IMR-90 (cell line): ENCODE measurements around the gene USP54. TPM values are rescaled to one million over a fixed set of nuclear protein-coding genes. Genes with fewer than 3 reads are reported as not detected.

Experiments
- ATAC-seq: fragments of 200-7000 bp; cut with Tn5 transposase; 2 replicates; pipeline ENCODE4 v1.9.1; 2020; ENCODE audit warnings: low read depth, mild to moderate bottlenecking, moderate library complexity
- BruUV-seq: library from RNA; stranded (reverse); fragments of 400-500 nt; replicated peaks from 2 replicates; lab custom pipeline; 2021; lab: Mats Ljungman, UMichigan
- CTCF ChIA-PET: fragments of 300-600 bp; formaldehyde crosslinking; extraction: SDS; loops from one replicate; lab custom pipeline; 2021; ENCODE audit warnings: antibody characterized with exemption; lab: Yijun Ruan, JAX
- POLR2A ChIA-PET: fragments of 300-600 bp; sonication (Branson Sonifier 250); formaldehyde crosslinking; loops from one replicate; lab custom pipeline; 2022; ENCODE audit warnings: antibody characterized with exemption; ENCODE audit not compliant: unreplicated experiment; lab: Charles Lee
- DNase-seq: peaks from one replicate; pipeline ENCODE4 v3.0.0; 2013
- H2AFZ ChIP-seq: replicated peaks from 2 replicates; pipeline ENCODE3; 2013; ENCODE audit warnings: low read length, mild to moderate bottlenecking; ENCODE audit not compliant: poor library complexity
- H2AK5ac ChIP-seq: 2 replicates; pipeline ENCODE4 v1.6.1; 2013; ENCODE audit warnings: low read depth, low read length, inconsistent platforms
- H2AK9ac ChIP-seq: replicated peaks from 2 replicates; pipeline ENCODE3; 2013; ENCODE audit warnings: mild to moderate bottlenecking, low read depth, low read length, moderate library complexity; ENCODE audit not compliant: poor library complexity
- H2BK120ac ChIP-seq: 2 replicates; pipeline ENCODE4 v1.6.1; 2013; ENCODE audit warnings: low read depth, low read length, inconsistent platforms
- H2BK15ac ChIP-seq: 3 replicates; pipeline ENCODE4 v1.6.1; 2013; ENCODE audit warnings: low read depth, low read length, inconsistent platforms
- H2BK20ac ChIP-seq: 2 replicates; pipeline ENCODE4 v1.6.1; 2013; ENCODE audit warnings: low read depth, mild to moderate bottlenecking, inconsistent platforms, low read length, moderate library complexity
- H2BK5ac ChIP-seq: 2 replicates; pipeline ENCODE4 v1.6.1; 2013; ENCODE audit warnings: mild to moderate bottlenecking, low read depth, low read length, inconsistent platforms; ENCODE audit not compliant: poor library complexity, severe bottlenecking
- H3K14ac ChIP-seq: replicated peaks from 2 replicates; pipeline ENCODE4 v1.6.1; 2013; ENCODE audit warnings: low read depth, low read length, inconsistent platforms
- H3K18ac ChIP-seq: 2 replicates; pipeline ENCODE4 v1.6.1; 2013; ENCODE audit warnings: low read depth, low read length, control low read depth
- H3K23ac ChIP-seq: 2 replicates; pipeline ENCODE4 v1.6.1; 2013; ENCODE audit warnings: low read depth, low read length, inconsistent platforms
- H3K27ac ChIP-seq: 2 replicates; pipeline ENCODE4 v1.5.1; 2013; ENCODE audit warnings: mild to moderate bottlenecking, control low read depth, low read length; ENCODE audit not compliant: insufficient read depth
- H3K27me3 ChIP-seq: 2 replicates; pipeline ENCODE4 v1.6.1; 2013; ENCODE audit warnings: low read length; ENCODE audit not compliant: control insufficient read depth, insufficient read depth
- H3K36me3 ChIP-seq: 2 replicates; pipeline ENCODE4 v1.6.1; 2013; ENCODE audit warnings: low read length, mixed read lengths; ENCODE audit not compliant: control insufficient read depth, insufficient read depth
- H3K4ac ChIP-seq: 2 replicates; pipeline ENCODE4 v1.6.1; 2013; ENCODE audit warnings: low read depth, low read length, inconsistent platforms
- H3K4me1 ChIP-seq: 2 replicates; pipeline ENCODE4 v1.6.1; 2013; ENCODE audit warnings: low read length, mixed read lengths; ENCODE audit not compliant: control insufficient read depth, insufficient read depth
- H3K4me2 ChIP-seq: 2 replicates; pipeline ENCODE4 v1.6.1; 2013; ENCODE audit warnings: low read depth, mild to moderate bottlenecking, control low read depth, low read length, moderate library complexity
- H3K4me3 ChIP-seq: 2 replicates; pipeline ENCODE4 v1.5.1; 2013; ENCODE audit warnings: low read depth, mild to moderate bottlenecking, control low read depth, low read length, moderate library complexity; ENCODE audit not compliant: insufficient read depth
- H3K56ac ChIP-seq: 2 replicates; pipeline ENCODE4 v1.6.1; 2013; ENCODE audit warnings: low read length, inconsistent platforms; ENCODE audit not compliant: insufficient read depth; ENCODE audit errors: extremely low read depth
- H3K79me1 ChIP-seq, 2 experiments: 2 replicates each; pipeline ENCODE4 v1.6.1; 2013; ENCODE audit warnings: low read length in 2 of 2, inconsistent platforms in 1 of 2, low read depth in 1 of 2
- H3K9ac ChIP-seq: 2 replicates; pipeline ENCODE4 v1.6.1; 2013; ENCODE audit warnings: low read depth, low read length, control low read depth
- H3K9me1 ChIP-seq: 2 replicates; pipeline ENCODE4 v1.6.1; 2013; ENCODE audit warnings: low read length, inconsistent platforms; ENCODE audit not compliant: insufficient read depth
- H3K9me3 ChIP-seq: 2 replicates; pipeline ENCODE4 v1.6.1; 2013; ENCODE audit warnings: low read length; ENCODE audit not compliant: control insufficient read depth, insufficient read depth
- H4K20me1 ChIP-seq: 2 replicates; pipeline ENCODE4 v1.6.1; 2013; ENCODE audit warnings: low read length, inconsistent platforms; ENCODE audit not compliant: insufficient read depth
- H4K5ac ChIP-seq: 2 replicates; pipeline ENCODE4 v1.6.1; 2013; ENCODE audit warnings: mild to moderate bottlenecking, low read depth, low read length, control low read depth
- H4K8ac ChIP-seq, 2 experiments: 2 replicates each; pipeline ENCODE4 v1.6.1; 2013; ENCODE audit warnings: low read depth in 2 of 2, low read length in 2 of 2, control low read depth in 1 of 2, inconsistent platforms in 1 of 2
- H4K91ac ChIP-seq: 2 replicates; pipeline ENCODE4 v1.6.1; 2013; ENCODE audit warnings: low read depth, low read length, inconsistent platforms; ENCODE audit not compliant: insufficient read depth
- BHLHE40 ChIP-seq: fragments of 150-350 bp; IDR thresholded peaks from 2 replicates; pipeline ENCODE4 v1.6.1; 2016; ENCODE audit warnings: mild to moderate bottlenecking, low read depth, low read length
- CEBPB ChIP-seq: IDR thresholded peaks from 2 replicates; pipeline ENCODE4 v1.6.1; 2012; ENCODE audit warnings: low read depth, low read length, improper control_type of control experiment
- CHD1 ChIP-seq: IDR thresholded peaks from 2 replicates; pipeline ENCODE4 v1.6.1; 2012; ENCODE audit warnings: low read depth, low read length, improper control_type of control experiment
- CTCF ChIP-seq: conservative IDR thresholded peaks from 2 replicates; pipeline ENCODE4 v1.5.1; 2012; ENCODE audit warnings: mild to moderate bottlenecking, low read depth, low read length, improper control_type of control experiment
- ELK1 ChIP-seq: fragments of 150-350 bp; IDR thresholded peaks from 2 replicates; pipeline ENCODE4 v1.6.1; 2016; ENCODE audit warnings: low read depth, mild to moderate bottlenecking, low read length, moderate library complexity, borderline replicate concordance
- FOS ChIP-seq: fragments of 150-350 bp; IDR thresholded peaks from 2 replicates; pipeline ENCODE4 v1.6.1; 2016; ENCODE audit warnings: low read depth, low read length
- MAFK ChIP-seq: IDR thresholded peaks from 2 replicates; pipeline ENCODE4 v1.6.1; 2012; ENCODE audit warnings: low read depth, low read length, improper control_type of control experiment
- MAZ ChIP-seq: IDR thresholded peaks from 2 replicates; pipeline ENCODE4 v1.6.1; 2012; ENCODE audit warnings: low read depth, mild to moderate bottlenecking, low read length, improper control_type of control experiment, moderate library complexity, borderline replicate concordance
- MXI1 ChIP-seq: IDR thresholded peaks from 2 replicates; pipeline ENCODE4 v1.6.1; 2012; ENCODE audit warnings: low read depth, mild to moderate bottlenecking, low read length, moderate library complexity, borderline replicate concordance
- NFE2L2 ChIP-seq: fragments of 150-350 bp; IDR thresholded peaks from 2 replicates; pipeline ENCODE4 v1.6.1; 2016; ENCODE audit warnings: low read depth, mild to moderate bottlenecking, low read length
- POLR2A ChIP-seq: IDR thresholded peaks from 2 replicates; pipeline ENCODE4 v1.6.1; 2012; ENCODE audit warnings: mild to moderate bottlenecking, low read depth, low read length
- RAD21 ChIP-seq: IDR thresholded peaks from 2 replicates; pipeline ENCODE4 v1.6.1; 2012; ENCODE audit warnings: low read length, improper control_type of control experiment
- RCOR1 ChIP-seq: IDR thresholded peaks from 2 replicates; pipeline ENCODE4 v1.6.1; 2012; ENCODE audit warnings: mild to moderate bottlenecking, low read length, improper control_type of control experiment; ENCODE audit not compliant: insufficient replicate concordance
- RFX5 ChIP-seq: IDR thresholded peaks from 2 replicates; pipeline ENCODE4 v1.8.0; 2012; ENCODE audit warnings: low read depth, mild to moderate bottlenecking, low read length, moderate library complexity
- SMC3 ChIP-seq: fragments of 150-350 bp; IDR thresholded peaks from 2 replicates; pipeline ENCODE4 v1.6.1; 2016; ENCODE audit warnings: low read depth, mild to moderate bottlenecking, antibody characterized with exemption, low read length, moderate library complexity
- USF2 ChIP-seq: fragments of 150-350 bp; IDR thresholded peaks from 2 replicates; pipeline ENCODE4 v1.6.1; 2017; ENCODE audit warnings: mild to moderate bottlenecking, antibody characterized with exemption, low read length, low read depth
- WGBS, 2 experiments: methylation state at CpG; one replicate each; pipeline versions ENCODE4 v1.1.5 to v1.1.7; 2013; ENCODE audit warnings: missing lambda C conversion rate in 2 of 2; ENCODE audit not compliant: insufficient read length in 1 of 2; ENCODE audit errors: extremely low coverage in 2 of 2; 5-methylcytosine and 5-hydroxymethylcytosine counted together
- dilution Hi-C: fragments of 300-500 bp; cut with HindIII; formaldehyde crosslinking; loops from one replicate; pipeline ENCODE4 v1.14.3; 2018; ENCODE audit warnings: low sequenced_read_pairs; ENCODE audit not compliant: unreplicated experiment
- in situ Hi-C: fragments of 300-500 bp; cut with MboI; formaldehyde crosslinking; loops from 3 replicates; pipeline ENCODE4 v1.14.3; 2019; ENCODE audit warnings: low sequenced_read_pairs, inconsistent platforms, mixed read lengths
- intact Hi-C: fragments of 100-400 bp; cut with micrococcal nuclease; formaldehyde crosslinking; loops from 2 replicates; pipeline ENCODE4 v1.10.0; 2022
- polyA plus RNA-seq, 3 experiments: library from polyadenylated mRNA; depleted of rRNA; stranded (reverse); fragments of >200 nt; gene quantifications; 2 replicates each; pipeline ENCODE4 v1.2.3, GENCODE V29; 2012; ENCODE audit warnings: low replicate concordance in 1 of 3
- total RNA-seq: library from RNA; depleted of rRNA; stranded (reverse); fragments of >200 nt; gene quantifications from 2 replicates; pipeline ENCODE4 v1.2.3, GENCODE V29; 2012

The USP54 gene
- total and polyA plus RNA-seq, 2 of the 4 experiments (the other 2 are of a cell fraction), result 4.0 to 7.9 TPM

- Histone ChIP-seq H3K9me3 (no peaks in the 10 kb centered on the region), H3K14ac (no peak overlapping the region), H2BK20ac (no peak overlapping the region), H4K91ac (no peak overlapping the region), H3K36me3 (no peaks in the 10 kb centered on the region), H2BK15ac (no peak overlapping the region), H3K4me3 (no peak overlapping the region), H3K4me2 (no peak overlapping the region), H3K56ac (no peak overlapping the region), H3K9me1 (no peaks in the 10 kb centered on the region), H3K27ac (no peak overlapping the region), H4K5ac (no peak overlapping the region), H2AFZ (no peak overlapping the region), H3K9ac (no peak overlapping the region), H2BK120ac (no peak overlapping the region), H3K23ac (no peak overlapping the region), H2AK5ac (no peak overlapping the region), H3K4ac (no peak overlapping the region), H3K4me1 (0 out of 2 replicates have a peak, but pooled peaks cover 1% of the 10 kb centered on the region), H2AK9ac (no peak overlapping the region), H4K20me1 (no peaks in the 10 kb centered on the region), H2BK5ac (no peak overlapping the region), H4K8ac (no peak overlapping the region), H3K27me3 (no peaks in the 10 kb centered on the region), H3K79me1 (peaks cover 14 to 27% of the 10 kb centered on the region in 2 experiments), H3K18ac (no peak overlapping the region)
- DNase-seq (no peak), ATAC-seq (no peak)
- POLR2A ChIA-PET, result no interaction called here
- intact Hi-C loops, result no loop called here
- BruUV-seq, result no TSS peak
- dilution Hi-C loops, result no loop called here
- CTCF ChIA-PET, result no interaction called here
- TF ChIP-seq RAD21 (no peak), CHD1 (no peak), SMC3 (no peak), BHLHE40 (no peak), POLR2A (no peak), ELK1 (no peak), CEBPB (no peak), NFE2L2 (no peak), CTCF (no peak), RCOR1 (no peak), MXI1 (no peak), MAZ (no peak), FOS (no peak), MAFK (no peak), USF2 (no peak), RFX5 (no peak)
- in situ Hi-C loops, result loop anchor here (25.0 kb wide), 1 partner anchor 366 kb away; the partner anchor contains the start of gene MRPS16
- WGBS, 2 experiments, result 65% methylated on average over 7 of the region's 7 CpGs; no CpG with 5 or more reads in 1 of the 2 experiments
Measured at GRCh38 chr10:73628405-73628804, 37.3 kb upstream of the USP54 start.
